Mesothelial cell of epicardium (in vitro differentiated cells): ENCODE results near the gene PTPRN2. TPM values are rescaled to one million over a fixed set of nuclear protein-coding genes. Genes with fewer than 3 reads are reported as not detected.

Experiments used
- DNase-seq, 2 experiments: peaks; one replicate each; pipeline ENCODE4 v3.0.0; 2021; ENCODE audit warnings: low spot score in 2 of 2; ENCODE audit not compliant: unreplicated experiment in 2 of 2
- H3K27ac Mint-ChIP-seq: 2 replicates; pipeline ENCODE4 v1.8.0; 2021; ENCODE audit warnings: mixed read lengths
- H3K27me3 Mint-ChIP-seq: 2 replicates; pipeline ENCODE4 v1.8.0; 2021; ENCODE audit warnings: low read depth, mixed read lengths
- H3K36me3 Mint-ChIP-seq: 2 replicates; pipeline ENCODE4 v1.8.0; 2021; ENCODE audit warnings: mixed read lengths
- H3K4me1 Mint-ChIP-seq: 2 replicates; pipeline ENCODE4 v1.8.0; 2021; ENCODE audit warnings: mixed read lengths
- H3K4me3 Mint-ChIP-seq: 2 replicates; pipeline ENCODE4 v1.8.0; 2021; ENCODE audit warnings: mild to moderate bottlenecking, moderate library complexity, mixed read lengths
- H3K9me3 Mint-ChIP-seq: 2 replicates; pipeline ENCODE4 v1.8.0; 2021; ENCODE audit warnings: mixed read lengths
- total RNA-seq: library from RNA; stranded (reverse); gene quantifications from 3 replicates; pipeline ENCODE4 v1.2.1, GENCODE V29; 2021
- TF ChIP-seq, protein P1 (sequence below): fragments of 200-600 bp; sonication (generic); IDR thresholded peaks from one replicate; pipeline ENCODE4 v1.5.0; 2021; ENCODE audit warnings: antibody characterized with exemption; ENCODE audit not compliant: unreplicated experiment

The PTPRN2 gene
- total RNA-seq, 1 donor from 2014 or later, result 2.2 TPM

DNA sequence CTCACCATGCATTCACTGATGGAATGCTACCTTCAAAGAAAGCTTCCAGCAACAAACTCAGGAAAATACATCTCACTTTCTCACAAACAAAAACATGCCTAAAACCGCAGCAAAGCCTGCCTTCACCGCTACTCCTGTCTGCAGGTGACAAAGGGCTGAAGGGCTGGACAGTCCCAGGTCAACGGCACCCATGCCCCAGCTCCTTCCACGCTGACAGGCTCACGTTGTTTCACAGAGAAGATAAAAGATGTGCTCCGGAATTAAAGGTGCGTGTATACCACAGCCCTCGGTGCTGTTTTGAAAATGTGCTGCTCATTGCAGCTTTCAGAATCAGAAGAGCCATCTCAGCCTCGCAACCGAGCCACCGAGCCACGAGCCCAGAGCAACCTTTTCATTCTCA, 445.0 kb downstream of the PTPRN2 start:
- TF ChIP-seq, protein P1, sequence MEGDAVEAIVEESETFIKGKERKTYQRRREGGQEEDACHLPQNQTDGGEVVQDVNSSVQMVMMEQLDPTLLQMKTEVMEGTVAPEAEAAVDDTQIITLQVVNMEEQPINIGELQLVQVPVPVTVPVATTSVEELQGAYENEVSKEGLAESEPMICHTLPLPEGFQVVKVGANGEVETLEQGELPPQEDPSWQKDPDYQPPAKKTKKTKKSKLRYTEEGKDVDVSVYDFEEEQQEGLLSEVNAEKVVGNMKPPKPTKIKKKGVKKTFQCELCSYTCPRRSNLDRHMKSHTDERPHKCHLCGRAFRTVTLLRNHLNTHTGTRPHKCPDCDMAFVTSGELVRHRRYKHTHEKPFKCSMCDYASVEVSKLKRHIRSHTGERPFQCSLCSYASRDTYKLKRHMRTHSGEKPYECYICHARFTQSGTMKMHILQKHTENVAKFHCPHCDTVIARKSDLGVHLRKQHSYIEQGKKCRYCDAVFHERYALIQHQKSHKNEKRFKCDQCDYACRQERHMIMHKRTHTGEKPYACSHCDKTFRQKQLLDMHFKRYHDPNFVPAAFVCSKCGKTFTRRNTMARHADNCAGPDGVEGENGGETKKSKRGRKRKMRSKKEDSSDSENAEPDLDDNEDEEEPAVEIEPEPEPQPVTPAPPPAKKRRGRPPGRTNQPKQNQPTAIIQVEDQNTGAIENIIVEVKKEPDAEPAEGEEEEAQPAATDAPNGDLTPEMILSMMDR, result no peak
- Mint-ChIP-seq H3K4me1 (no peaks in the 10 kb centered on the region), H3K27me3 (no peaks in the 10 kb centered on the region), H3K36me3 (peaks cover 2% of the 10 kb centered on the region), H3K9me3 (peaks cover 41% of the 10 kb centered on the region), H3K27ac (no peak overlapping the region), H3K4me3 (no peak overlapping the region)
- DNase-seq, result no peak

DNA sequence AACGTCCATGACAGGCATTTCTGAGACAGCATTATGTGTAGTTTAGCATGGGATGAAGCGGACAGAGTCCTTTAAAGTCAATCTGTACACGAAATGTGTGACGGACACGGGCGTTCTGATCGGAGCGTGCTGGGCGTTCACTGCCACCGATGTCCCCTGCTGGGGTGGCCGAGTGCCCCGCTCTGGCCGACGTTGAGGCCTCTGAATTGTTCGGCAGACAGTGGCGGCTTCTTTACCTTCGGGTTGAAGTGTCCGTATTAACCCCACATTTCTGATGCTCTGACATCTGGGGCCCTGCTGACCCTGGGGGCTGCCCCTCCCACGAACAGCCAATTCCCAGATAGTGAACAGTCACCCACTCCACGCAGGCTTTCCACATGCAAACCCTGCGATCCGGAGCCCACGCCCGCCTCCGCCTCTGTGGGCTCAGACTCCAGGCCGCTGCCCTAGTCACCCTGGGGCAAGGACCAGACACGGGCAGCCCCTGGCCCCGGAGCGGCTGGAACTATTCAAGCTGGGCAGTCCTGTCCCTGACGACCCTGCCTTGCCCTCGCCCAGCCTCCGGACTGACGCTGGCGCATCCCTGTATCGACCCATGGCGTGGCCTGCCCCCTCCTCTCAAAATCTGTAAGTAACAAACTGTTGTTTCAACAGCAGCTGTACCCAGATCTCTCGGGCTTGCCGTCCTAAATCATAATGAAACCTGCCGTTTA, 445.7 kb downstream of the PTPRN2 start:
- Mint-ChIP-seq H3K9me3 (peaks cover 41% of the 10 kb centered on the region), H3K27me3 (no peaks in the 10 kb centered on the region), H3K27ac (no peak overlapping the region), H3K4me3 (no peak overlapping the region), H3K36me3 (peaks cover 2% of the 10 kb centered on the region), H3K4me1 (no peaks in the 10 kb centered on the region)
- TF ChIP-seq, protein P1, result no peak
- no peak for DNase-seq

DNA sequence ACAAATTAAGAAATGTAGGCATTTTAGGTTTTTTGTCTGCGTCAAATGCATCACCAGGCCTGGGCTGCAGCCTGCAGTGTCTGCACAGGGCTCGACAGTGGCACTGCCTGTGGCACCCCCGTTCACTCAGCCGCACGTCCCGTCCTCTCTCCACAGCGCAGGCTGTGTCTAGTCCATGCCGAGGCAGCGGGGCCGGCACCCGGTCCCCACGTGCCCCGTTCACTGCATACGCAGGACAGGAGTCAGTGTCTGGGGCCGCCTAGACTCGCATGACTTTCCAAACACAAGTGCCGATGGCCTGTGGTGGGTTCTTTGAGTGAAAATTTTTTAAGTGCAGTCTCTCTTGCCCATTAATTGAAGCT, 446.4 kb downstream of the PTPRN2 start:
- H3K9me3 Mint-ChIP-seq, result peaks cover 41% of the 10 kb centered on the region
- no peaks in the 10 kb centered on the region for H3K27me3 Mint-ChIP-seq
- TF ChIP-seq, protein P1, result no peak
- H3K4me1 Mint-ChIP-seq, result no peaks in the 10 kb centered on the region
- H3K27ac Mint-ChIP-seq, result no peak overlapping the region
- H3K36me3 Mint-ChIP-seq, result peaks cover 2% of the 10 kb centered on the region
- no peak for DNase-seq
- H3K4me3 Mint-ChIP-seq, result no peak overlapping the region

DNA sequence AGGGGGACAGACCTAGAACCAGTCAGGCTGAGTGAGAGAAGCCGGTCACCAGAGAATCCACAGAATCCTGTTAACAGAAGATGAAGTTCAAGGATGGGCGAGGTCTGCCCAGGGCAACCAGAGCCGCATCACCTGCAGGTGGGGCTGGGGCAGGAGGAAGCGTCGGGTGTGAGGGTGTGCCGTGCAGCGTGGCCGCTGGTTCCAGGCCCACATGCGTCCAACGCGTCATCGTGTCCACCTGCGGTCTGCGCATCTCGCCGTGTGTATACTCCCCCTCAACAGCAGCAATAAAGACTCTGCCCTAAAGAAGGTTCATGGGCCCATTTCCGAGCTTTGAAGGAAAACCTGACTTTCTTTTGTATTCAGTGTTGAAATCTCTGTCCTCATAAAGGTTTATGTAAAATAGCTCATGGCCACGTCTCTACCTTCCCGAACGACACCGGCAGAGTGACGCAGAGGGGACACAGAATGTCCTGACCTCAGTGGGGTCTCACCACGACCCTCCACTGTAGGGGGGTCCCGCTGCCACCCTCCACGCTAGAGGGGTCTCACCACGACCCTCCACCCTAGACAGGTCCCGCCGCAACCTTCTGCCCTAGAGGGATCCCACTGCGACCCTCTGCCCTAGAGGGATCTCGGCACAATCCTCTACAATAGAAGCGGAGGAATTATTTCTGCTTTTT, 446.9 kb downstream of the PTPRN2 start:
- H3K36me3 Mint-ChIP-seq, result no peaks in the 10 kb centered on the region
- H3K4me3 Mint-ChIP-seq, result no peak overlapping the region
- H3K9me3 Mint-ChIP-seq, result peaks cover 36% of the 10 kb centered on the region
- DNase-seq, result no peak
- TF ChIP-seq, protein P1, result no peak
- no peaks in the 10 kb centered on the region for H3K27me3 Mint-ChIP-seq
- no peaks in the 10 kb centered on the region for H3K4me1 Mint-ChIP-seq
- H3K27ac Mint-ChIP-seq, result no peak overlapping the region

DNA sequence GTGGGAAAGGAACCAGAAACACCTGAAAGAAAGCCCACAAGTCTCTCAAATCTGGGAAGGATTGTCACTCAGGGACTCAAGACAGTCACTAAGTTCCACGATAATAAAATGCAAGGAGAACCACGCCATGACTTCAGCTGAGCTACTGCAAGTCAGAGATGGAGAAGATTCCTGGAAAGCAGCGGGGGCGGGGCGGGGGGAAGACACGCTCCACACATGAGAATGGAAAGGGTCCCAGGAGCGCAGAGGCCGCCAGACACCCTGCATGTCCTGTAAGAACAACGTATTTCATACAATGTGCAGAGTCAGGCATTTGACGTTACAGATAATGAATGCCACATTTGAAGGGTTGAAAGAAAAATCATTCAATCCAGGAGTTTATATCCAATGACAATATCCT, 448.1 kb downstream of the PTPRN2 start:
- H3K27me3 Mint-ChIP-seq, result no peaks in the 10 kb centered on the region
- H3K27ac Mint-ChIP-seq, result no peak overlapping the region
- H3K4me1 Mint-ChIP-seq, result no peaks in the 10 kb centered on the region
- peaks cover 35% of the 10 kb centered on the region for H3K9me3 Mint-ChIP-seq
- no peak overlapping the region for H3K4me3 Mint-ChIP-seq
- no peak for DNase-seq
- TF ChIP-seq, protein P1, result no peak
- no peaks in the 10 kb centered on the region for H3K36me3 Mint-ChIP-seq
